ENCODE data around the gene SET.
A peak's percentile ranks its signal among the peaks of the same experiment; 100 is the strongest.

Gene SET

DNA sequence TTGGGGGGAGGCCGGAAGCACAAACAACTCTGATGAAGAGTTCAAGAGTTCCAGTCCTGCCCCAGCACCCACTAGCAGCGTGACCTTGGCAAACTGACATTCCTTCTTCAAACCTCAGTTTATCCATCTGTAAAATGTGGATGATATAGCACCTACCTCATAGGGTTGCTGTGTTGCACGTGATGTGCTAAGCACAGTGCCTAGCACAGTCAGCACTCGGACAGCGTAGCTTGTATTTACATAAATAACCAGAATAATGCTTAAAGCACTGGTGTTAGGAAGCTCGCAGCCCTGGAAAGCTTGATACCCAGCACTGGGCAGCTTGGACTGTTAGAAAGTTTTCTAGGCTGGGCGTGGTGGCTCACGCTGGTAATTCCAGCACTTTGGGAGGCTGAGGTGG lies 18.4 kb downstream of the SET start:
- DNase-seq (ENCODE audit: extremely low read depth in 1 of 2, low read depth in 1 of 2): no peak

DNA sequence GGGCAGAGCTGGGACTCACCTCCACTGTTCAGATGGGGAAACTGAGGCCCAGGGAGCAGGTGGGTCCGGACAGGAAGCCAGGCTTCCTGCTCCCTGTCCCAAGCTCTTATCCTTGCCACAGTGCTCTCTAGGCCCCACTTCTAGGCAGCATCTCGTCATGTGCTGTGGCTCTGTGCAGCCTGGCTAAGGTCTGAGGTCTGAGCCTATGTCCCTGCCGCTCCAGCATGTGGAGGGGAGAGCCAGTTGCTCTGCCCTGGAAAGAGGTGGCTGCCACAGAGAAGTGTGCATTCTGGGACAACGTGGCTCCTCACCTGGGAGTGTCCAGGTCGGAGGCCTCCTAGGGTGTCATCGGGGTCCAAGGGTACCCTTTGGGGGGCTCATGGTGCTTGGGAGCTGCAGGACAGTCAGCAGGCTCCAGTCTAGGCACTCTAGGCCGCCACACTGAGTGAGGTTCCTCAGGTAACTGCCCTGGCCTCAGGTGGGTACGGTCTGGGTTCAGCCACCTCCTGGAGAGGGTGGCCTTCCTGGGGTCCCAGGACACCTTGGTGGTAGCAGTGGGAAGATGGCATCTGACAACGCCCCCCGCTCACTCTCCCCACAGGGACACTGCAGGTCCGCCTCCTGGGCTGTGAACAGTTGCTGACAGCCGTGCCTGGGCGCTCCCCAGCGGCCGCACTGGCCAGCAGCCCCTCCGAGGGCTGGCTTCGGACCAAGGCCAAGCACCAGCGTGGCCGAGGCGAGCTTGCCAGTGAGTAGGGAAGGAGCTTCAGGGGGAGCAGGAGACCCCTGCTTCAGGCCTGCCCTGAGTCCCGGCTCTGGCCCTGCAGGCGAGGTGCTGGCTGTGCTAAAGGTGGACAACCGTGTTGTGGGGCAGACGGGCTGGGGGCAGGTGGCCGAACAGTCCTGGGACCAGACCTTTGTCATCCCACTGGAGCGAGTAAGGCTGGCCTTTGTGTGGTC lies 23.7 kb downstream of the SET start:
- no peak for DNase-seq (ENCODE audit: extremely low read depth in 1 of 2, low read depth in 1 of 2)

DNA sequence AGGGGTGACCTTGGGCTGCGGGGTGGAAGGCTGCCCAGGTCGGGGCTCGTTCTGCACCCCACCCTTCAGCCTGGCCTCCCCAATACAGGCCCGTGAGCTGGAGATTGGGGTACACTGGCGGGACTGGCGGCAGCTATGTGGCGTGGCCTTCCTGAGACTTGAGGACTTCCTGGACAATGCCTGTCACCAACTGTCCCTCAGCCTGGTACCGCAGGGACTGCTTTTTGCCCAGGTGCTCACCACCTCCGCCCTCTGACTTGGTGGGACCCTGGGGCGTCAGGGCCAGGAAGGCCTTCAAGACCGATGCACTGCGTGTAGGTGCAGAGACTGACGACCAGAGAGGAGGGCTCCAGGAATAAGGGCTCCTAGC lies 24.4 kb downstream of the SET start:
- no peak for DNase-seq (ENCODE audit: extremely low read depth in 1 of 2, low read depth in 1 of 2)

DNA sequence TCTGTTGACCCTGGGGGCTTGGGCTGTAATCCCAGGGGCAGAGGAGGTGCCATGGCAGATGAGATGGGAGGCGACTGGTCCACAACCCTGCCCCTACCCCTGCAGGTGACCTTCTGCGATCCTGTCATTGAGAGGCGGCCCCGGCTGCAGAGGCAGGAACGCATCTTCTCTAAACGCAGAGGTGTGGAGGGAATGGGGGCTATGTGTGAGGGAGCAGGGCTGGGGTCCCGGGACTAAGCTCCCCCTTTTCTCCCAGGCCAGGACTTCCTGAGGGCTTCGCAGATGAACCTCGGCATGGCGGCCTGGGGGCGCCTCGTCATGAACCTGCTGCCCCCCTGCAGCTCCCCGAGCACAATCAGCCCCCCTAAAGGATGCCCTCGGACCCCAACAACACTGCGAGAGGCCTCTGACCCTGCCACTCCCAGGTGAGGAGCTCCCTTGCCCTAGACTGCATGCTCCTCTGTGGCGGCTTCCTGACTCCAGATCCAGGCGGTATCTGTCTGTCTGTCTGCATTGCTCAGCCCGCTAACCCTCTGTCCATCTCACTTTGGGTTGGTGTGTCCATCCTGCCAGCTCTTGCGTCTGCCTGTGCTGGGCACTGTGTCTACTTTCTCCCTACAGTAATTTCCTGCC lies 25.0 kb downstream of the SET start:
- no peak for DNase-seq (ENCODE audit: extremely low read depth in 1 of 2, low read depth in 1 of 2)

DNA sequence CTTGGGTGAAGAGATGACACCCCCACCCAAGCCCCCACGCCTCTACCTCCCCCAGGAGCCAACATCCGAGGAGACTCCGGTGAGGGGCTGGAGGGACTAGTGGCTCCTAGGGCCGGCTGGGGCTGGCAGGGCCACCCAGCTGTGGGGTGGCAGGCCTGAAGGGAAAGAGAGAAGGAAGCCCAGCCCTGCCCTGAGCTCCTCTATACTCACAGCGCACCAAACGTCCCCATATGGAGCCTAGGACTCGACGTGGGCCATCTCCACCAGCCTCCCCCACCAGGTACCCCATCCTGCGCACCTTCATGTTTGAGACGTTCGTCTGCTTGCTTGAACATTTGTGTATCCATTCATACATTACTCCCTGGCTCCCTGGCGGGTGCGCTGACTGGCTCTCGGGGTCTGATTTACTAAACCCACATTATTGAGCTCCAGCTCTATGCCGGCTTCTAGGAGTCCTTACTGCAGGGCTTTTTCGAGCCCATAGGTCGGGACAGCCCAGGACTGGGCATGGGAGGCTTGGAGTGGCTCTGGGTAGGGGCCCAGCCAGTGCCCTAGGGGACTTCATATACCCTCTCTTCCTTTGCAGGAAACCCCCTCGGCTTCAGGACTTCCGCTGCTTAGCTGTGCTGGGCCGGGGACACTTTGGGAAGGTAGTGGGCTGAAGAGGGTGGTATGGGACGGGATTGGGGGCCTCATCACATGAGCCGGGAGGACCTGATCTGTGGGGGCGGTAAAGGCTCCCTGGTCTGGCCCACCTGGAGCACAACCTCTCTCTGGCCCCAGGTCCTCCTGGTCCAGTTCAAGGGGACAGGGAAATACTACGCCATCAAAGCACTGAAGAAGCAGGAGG lies 25.8 kb downstream of the SET start:
- no peak for DNase-seq (ENCODE audit: extremely low read depth in 1 of 2, low read depth in 1 of 2)

DNA sequence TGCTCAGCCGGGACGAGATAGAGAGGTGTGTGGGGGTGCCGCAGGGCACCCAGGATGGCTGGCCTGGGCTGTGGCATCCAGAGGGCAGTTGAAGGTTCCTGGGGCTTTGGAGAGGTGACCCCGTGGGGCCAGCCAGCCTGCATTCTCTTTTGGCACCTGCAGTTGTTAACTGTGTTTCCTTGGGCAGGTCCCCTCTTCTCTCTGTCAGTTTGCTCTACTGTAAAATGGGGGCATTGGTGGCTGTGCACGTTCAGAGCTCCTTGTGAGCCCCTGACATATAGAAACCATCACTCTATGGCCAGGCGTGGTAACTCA lies 26.4 kb downstream of the SET start:
- no peak for DNase-seq (ENCODE audit: extremely low read depth in 1 of 2, low read depth in 1 of 2)

DNA sequence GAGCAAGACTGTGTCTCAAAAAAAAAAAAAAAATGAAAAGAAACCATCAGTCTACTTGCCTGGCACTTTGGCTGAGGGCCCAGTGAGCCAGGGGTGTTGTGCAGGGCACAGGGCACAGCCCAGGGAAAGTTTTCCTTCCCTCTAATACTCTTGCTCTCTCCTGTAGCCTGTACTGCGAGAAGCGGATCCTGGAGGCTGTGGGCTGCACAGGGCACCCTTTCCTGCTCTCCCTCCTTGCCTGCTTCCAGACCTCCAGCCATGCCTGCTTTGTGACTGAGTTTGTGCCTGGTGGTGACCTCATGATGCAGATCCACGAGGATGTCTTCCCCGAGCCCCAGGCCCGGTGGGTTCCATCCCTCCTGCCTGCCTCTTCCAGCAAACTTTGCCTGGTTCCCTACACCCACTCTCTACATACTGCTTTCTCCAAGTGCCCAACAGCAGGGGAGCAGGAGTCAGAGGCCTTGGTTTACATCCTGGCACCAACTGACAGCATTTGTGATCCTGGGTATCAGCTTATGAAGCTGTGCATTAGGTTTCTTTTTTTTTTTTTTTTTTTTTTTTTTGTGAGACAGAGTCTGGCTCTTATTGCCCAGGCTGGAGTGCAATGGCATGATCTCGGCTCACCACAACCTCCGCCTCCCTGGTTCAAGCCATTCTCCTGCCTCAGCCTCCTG lies 27.7 kb downstream of the SET start:
- DNase-seq (ENCODE audit: extremely low read depth in 1 of 2, low read depth in 1 of 2): no peak

DNA sequence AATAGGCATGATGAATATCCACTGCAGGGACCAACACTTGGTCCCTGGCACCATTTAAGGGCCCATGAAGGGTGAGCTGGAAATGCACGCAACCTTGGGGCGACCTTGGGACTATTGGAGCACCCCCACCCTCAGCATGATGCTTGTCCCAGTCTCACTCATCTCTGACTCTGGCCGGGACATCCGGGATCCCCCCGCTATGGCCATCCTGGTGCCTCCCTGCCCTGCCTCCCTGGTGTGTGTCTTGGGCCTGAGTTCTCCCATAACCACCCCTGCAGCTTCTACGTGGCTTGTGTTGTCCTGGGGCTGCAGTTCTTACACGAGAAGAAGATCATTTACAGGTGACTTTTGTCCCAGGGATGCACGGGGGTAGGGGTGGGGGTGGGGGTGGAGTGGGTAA lies 29.0 kb downstream of the SET start:
- no peak for DNase-seq (ENCODE audit: extremely low read depth in 1 of 2, low read depth in 1 of 2)

DNA sequence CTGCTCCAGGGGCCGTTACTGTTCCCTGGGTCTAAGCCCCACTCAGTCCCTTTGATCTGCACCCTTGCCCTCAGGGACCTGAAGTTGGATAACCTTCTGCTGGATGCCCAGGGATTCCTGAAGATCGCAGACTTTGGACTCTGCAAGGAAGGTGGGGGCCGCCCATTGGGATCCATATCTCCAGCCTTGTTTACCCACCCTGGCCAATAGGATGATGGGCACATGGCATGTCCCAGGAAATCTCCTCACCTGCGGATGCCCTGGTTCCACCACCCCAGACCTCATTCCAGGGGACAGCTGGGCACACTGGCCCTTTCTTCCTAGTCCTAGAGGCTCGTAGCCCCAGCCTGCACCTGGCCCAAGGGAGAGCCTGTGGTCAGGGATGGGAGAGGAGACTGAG lies 29.5 kb downstream of the SET start:
- DNase-seq (ENCODE audit: extremely low read depth in 1 of 2, low read depth in 1 of 2): no peak

DNA sequence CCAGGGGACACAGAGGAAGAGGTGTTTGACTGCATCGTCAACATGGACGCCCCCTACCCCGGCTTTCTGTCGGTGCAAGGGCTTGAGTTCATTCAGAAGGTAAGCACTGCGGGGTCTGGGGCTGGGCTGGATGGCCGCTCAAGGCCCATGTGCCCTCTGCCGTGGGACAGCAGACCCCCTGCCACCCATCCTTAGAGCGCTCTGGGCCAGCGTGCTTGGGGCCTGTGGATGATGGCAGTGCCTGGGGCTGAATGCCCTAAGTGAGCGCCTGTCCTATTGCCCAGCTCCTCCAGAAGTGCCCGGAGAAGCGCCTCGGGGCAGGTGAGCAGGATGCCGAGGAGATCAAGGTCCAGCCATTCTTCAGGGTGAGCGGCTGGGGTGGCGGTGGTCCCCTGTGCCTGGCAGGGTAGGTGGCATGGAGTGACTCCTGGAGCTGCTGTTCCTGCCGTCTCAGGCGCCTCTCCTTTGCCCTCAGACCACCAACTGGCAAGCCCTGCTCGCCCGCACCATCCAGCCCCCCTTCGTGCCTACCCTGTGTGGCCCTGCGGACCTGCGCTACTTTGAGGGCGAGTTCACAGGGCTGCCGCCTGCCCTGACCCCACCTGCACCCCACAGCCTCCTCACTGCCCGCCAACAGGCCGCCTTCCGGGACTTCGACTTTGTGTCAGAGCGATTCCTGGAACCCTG lies 31.0 kb downstream of the SET start:
- DNase-seq (ENCODE audit: extremely low read depth in 1 of 2, low read depth in 1 of 2): no peak

DNA sequence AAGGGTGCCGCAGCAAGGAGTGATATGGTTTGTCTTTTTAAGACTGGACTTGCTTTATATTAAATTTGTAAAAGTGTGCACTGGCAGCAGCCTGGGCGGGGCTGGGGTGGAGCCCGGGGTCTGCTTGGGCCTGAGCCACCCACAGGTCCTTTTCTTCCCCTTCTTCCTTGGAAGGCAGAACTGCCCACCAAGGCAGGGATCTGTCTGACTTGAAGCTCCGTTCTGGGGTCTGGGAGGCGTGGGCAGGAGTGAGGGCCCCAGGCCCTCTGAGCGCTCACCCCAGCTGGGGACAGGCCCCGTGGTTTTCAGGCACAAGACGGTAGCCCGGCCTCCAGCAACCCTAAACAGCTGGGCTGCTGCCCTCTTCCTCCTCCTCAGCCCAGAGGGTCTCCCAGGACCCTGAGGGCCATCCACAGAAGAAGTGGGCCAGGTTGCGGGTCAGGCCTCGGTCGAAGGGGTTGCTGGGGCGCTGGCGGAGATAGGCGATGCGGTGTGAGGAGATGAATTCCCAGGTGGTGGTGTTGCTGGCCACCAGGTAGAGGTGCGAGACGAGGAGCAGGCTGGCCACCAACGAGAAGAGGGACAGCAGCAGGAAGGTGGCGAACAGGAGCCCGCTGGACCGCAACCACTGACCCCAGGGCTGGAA lies 31.9 kb downstream of the SET start:
- no peak for DNase-seq (ENCODE audit: extremely low read depth in 1 of 2, low read depth in 1 of 2)

DNA sequence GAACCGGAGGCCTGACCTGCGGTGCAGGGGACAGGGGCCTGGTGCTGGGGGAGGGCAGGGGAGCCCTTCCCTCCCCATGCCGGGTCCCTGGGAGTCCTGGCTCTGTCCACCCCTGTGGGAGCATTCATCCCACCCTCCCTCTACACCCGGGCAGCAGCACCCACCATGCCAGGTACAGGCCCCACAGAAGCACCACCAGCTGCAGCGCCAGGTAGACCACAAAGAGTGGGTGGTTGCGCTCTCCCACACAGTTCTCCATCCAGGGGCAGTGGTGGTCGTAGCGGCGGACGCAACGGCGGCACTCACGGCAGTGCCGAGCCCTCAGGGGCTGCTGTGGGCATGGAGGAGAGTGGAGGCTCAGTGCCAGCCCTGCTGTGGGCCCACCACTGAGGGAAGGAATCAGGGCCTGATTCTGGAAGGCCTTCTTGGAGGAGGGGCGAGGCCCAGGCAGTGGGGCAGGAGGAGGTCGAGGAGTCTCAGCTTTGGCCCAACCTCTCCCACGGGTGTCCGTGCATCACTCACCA lies 32.5 kb downstream of the SET start:
- no peak for DNase-seq (ENCODE audit: extremely low read depth in 1 of 2, low read depth in 1 of 2)

DNA sequence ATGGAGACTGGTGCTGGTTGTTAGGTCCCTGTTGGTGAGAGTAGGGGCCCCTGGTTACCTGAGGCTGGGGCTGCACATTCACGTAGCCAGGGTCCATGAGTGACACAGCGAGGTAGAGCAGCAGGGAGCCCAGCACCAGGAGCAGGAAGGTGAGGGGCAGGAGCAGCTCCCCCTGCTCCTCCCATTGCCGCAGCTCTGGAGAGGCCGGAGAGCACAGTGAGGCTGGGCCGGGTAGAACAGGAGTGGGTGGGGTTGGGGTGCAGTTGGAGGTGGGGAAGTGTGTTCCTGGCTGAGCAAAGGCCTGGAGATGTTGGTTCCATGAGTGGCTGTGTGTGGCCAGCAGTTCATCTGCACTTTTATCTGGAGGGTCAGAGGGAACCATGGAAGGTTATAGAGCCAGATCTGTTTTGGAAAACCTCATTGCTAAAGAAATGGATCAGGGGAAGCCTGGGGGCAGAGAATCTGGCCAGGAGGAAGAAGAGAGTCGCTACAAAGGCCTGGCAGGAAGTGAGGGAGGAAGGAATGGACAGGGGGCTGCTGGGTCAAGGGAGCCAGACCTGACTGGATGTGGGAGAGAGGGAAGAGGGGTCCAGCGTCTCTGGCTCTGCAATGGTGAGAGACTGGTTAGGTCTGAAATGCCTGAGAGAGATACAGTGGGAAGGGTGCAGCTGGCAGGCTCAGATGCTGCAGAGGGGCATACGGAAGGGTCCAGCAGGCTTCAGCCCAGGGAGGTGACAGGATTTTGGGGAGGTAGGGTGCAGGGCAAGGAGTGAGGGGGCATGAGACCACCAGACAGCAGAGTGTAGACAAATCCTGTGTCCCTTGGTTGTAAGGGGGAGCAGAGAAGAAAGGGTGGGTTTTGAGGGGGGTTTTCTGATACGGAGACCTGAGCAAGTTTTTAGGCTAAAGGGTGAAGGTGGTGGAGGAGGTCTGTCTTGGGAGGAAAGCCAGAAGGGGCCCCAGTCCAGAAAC lies 33.6 kb downstream of the SET start:
- no peak for DNase-seq (ENCODE audit: extremely low read depth in 1 of 2, low read depth in 1 of 2)

DNA sequence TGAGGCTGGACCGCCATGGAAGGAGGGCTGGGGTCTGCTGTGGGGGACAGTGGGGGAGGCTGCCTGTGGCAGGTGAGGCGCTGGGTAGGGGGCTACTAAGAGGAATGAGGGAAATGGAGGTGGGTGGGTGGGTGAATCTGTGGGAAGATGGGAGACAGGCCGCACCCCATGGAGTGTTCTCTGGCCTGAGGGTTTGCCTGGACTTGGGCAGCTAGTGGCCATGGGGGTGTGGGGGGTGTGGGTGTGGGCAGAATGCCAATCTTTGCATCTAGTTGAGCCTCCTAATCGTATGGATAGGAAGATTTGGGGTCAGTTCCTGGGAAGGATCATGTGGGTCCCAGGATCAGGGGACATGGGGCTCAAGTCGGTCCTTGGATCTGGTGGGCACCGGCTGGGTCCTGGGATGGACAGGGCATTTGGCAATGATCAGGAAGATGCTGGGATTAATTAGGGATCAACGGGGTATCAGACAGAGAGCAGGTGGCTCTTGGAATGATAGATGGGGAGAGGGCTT lies 34.4 kb downstream of the SET start:
- no peak for DNase-seq (ENCODE audit: extremely low read depth in 1 of 2, low read depth in 1 of 2)

DNA sequence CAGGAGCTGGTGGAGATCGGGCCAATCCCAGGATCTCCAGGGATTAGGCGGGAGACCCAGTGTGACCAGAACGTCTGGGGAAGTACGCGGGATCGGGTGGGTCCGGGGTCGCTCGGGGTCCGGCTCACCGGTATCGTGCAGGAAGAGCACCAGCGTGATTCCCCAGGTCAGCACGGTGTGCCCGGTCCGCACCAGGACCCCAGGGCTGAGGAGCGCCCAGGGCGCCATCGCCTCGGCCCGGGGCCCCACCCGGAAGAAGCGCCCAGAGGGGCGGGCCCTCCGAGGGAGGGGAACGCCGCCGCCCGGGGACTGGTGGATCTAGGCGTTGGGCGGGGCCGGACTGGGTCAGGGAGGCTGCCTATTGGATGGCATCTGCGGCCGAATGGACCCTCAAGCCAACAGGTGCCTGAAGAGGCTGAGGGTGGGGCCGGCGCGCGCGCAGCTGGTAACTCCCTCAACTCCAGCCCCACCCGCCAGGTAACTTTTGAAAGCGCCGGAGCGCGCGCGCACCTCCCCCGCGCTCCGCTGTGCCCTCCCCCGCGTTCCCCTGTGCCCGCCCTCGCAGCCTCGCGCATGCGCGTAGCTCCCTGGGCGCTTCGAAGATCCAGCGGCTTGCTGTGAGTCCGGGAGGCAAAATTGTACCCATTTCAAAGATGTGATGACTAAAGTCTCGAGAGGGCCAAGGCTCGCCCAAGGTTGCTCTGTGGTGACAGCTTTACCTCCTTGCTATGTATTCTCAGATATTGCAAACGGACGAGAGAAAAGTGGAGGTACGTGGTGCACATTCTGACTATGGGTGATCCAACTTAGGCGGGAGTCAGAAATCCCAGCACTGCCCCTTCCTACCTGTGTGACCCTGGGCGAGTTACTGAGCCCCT lies 35.1 kb downstream of the SET start, which contains the start of gene ZDHHC12:
Gene ZDHHC12, minus strand, starts transcription at position 262 of the 878 bp plus-strand sequence. Its CDS starts 34 bp downstream, at position 228.
- peak; percentile 99 to 100 for DNase-seq (ENCODE audit: extremely low read depth in 1 of 2, low read depth in 1 of 2)

DNA sequence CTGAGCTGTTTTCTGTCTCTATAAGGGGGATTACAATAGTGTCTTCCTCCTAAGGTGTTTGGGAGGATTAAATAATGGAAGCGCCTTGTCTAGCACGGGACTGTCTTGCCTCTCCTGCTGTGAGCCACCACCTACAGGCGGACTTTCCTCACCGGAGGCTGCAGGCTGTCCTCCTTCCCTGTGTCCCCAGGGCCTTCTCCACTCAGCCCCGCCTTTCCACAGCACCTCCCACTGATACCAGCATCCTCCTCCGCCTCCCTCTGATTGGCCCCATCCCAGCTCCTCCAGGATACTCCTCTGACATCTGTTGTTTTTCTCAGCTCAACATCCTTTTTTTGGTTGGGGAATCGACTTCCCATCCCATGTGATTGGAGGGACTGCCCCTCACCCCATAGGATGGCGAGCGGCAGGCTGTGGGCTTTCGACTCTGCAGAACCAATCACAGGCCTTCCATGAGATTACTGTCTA lies 35.8 kb downstream of the SET start:
- DNase-seq (ENCODE audit: extremely low read depth in 1 of 2, low read depth in 1 of 2): peak in 1 of 2 donors; percentile 39

DNA sequence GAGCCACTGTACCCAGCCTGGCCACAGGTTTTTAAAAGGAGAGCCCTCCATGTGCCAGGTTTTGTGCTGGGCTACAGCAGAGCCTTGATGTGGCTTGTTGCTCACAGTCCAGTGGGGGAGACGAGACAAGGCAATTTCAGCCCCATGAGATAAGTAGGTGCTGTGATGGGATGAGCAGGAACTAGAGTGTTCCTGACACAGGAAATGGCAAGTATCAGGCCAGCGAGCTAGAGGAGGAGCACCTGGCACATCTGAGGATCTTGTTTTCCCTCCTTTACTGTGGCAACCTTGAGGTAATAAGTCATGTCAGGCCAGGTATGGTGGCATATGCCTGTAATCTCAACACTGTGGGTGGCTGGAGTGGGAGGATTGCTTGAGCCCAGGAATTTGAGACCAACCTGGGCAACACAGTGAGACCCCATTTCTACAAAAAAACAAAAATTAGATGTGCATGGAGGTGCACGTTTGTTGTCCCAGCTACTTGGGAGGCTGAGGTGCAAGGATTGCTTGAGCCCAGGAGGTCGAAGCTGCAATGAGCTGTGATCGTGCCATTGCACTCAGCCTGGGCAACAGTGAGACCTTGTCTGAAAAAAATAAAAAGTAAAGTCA lies 38.7 kb downstream of the SET start:
- DNase-seq (ENCODE audit: extremely low read depth in 1 of 2, low read depth in 1 of 2): no peak

Data from stimulated activated CD8-positive, alpha-beta memory T cell treated with anti-CD3 and anti-CD28 coated beads, Interleukin-7, amount 100 ng/mL, for 48 hours (primary cell).